GM19193 (cell line): Measurements from ENCODE around the gene TCHHL1.

Source experiments
- POLR2A ChIP-seq: IDR thresholded peaks from 4 replicates; pipeline ENCODE4 v1.6.1; 2011; ENCODE audit not compliant: insufficient read depth, insufficient read length; ENCODE audit errors: extremely low read depth

The TCHHL1 gene

DNA sequence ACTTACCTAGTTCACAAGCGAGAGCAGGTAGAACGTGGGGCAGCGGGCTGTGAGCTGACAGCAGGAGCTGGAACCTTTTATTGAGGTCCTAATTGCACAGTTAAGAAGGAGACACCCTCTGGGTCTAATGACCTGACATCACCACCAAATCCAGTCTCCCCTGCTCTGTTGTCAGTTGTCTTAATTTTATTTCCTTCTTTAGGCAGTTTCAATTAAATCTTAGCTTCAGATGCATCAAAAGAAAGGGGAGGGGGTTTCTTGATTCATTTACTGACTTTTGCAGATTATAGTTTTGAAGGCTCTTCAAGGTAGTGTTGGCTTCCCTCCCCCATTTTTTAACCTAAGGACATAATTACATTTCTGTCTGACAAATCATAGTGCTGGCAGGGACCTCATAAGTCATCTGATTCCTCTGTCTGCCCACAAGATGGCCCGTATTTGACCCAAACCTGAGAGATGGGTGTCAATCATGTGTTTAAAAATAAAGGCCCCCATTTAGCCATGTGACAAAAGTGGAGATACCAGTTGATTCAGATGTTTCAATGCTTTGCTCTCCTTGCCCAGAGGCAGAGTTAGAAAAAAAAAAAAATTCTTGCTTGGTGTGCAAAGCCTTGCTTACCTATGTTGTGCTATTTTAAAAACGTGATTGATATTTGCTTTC, at the start of gene TCHHL1:
Gene TCHHL1 (minus strand): TSS at position 51 of the 661 bp plus-strand sequence. CDS start 921 bp downstream, outside the sequence.
- no peak for TF ChIP-seq POLR2A

DNA sequence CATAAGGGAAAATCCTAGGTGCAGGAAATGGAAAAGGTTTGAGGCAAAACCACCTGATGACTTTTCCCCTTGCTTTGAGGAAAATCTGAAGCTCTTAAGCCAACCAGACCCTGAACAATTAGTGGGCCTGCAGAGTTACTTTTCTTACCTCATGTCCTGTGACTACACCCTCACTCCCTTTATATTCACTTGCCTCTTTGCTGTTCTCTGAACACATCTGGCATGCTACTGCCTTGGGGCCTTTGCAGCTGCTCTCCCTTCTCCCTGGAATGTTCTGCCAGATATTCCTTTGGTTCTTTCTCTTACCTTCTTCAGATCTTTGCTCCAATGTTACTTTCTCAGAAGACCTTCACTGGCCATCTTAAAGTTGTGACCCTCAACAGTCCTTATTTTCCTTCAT, 48.4 kb upstream of the TCHHL1 start:
- TF ChIP-seq POLR2A = no peak

DNA sequence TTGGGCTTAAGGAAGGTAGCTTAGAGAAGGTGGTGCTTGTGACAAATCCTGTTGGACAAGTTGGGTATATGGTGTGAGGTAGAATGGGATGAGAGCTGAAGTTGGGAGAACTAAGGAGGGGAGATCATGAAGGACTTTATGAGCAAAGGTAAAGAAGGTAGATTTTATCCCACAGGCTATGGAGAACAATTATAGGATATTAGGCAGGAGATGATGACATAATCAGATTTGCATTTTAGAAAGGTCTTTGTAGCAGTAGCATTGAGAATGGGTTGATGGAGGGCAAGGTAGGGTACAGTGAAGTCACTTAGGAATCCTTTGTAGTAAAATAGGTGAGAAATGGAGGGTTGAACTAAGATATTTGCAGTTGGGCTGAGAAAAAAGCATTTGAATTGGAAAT, 41.3 kb upstream of the TCHHL1 start:
- no peak for TF ChIP-seq POLR2A

DNA sequence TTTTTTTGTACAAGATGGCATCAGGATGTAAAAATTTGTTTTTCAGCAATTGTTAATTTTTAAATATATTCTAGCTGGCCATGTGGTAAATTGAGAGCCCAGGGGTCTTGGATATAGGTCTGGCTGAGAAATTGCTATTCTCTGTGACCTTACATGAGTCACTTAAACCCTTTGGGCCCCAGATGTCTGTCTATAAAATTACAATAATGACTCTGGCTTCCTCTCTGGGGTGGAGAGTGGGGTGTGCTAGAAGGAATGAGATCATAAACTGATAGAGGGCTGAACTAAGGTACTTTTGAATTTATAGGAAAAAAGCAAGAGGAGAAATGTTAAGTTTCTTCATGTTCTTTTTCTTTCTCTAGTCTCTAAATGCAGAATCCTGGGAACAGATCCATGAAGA, 38.8 kb upstream of the TCHHL1 start:
- TF ChIP-seq POLR2A = no peak

DNA sequence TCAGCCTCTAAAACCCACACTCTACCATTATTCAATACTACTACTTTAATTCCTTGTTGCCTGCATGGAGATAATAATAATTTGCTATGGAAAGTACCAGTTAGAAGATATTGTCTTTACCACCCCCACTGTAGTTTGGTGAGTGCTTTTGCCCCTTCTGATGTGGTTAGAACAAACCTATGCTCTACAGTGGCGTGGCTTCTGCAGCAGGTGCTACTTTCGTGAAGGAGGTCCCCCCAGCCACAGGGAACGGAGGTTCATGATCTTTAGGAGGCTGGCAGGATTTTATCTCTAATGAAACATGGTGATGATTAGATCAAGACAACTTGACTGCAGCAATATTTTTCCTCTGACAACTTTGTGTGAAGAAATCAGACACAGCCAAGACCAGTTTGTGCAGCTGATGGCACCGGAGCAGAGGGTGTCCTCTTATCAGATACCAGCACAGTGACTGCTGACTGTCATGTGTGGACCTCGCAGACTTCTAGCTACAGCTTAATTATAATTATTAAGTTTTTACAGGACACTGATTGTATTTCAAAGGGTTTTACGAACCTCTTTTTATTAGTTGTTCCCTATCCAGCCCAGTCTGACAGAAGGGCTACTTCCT, 37.1 kb upstream of the TCHHL1 start:
- no peak for TF ChIP-seq POLR2A

DNA sequence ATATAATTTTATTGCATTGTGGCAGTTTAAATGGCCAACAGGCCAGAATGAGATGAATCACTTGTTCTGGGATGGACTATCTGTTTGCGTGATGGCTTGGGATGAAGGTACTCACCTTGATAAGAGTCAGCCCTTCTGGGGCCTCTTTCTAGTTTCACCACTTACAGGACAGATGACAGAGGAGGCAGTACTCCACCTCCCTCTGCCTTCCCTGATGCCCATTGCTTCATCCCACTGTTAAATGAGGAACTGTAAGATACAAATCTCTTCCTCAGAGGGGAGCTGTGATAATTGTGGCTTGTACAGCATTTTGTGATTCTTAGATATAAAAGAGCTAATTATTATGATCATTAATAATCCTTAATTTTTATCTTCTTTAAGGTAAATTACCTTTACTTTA, 30.1 kb upstream of the TCHHL1 start:
- no peak for TF ChIP-seq POLR2A

DNA sequence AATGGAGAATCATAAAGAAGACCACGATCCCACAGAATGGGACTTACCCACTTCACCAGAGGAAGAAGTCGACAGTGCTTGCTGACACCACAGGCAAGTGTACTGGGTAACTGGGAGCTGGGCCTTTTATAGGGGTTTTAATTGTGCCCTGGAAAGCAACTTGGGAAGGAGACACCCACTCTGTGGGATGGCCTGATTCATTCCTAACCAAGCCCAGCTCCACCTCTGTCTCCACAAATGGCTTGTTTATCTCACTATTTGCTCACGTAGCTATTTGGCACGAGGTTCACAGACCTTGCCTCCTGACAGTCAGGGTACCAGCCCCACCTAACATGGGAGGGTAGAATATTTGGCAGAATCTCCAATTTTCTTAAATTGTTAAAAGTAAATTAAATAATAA, 26.5 kb upstream of the TCHHL1 start, which contains the start of gene TCHH:
Gene TCHH (minus strand): TSS at position 101 of the 400 bp plus-strand sequence. CDS start 1,364 bp downstream, outside the sequence.
- TF ChIP-seq POLR2A = no peak

DNA sequence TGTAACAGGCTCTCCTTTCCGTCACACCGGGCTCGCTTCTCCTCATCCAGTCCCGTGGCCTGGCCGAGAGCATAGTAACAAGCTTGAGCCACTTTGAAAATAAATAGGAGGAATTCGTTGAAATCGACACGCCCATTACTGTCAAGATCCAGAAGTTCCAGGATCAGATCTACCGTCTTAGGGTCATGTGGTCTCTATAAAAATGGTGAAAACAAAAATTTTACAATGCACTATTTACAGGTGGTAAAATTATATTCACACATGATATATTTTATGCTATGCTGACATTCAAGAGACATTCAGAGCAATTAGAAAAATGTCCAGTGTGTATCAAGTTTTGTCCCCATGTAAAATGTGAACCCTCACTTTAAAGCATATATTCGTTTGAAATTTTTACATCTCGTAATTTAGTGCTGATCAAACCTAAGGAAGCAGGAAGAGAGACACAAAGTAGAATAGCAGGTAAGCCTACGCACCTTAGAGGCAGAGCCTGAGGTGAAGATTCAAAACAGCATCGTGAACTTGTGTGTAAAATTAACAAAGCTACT, 24.1 kb upstream of the TCHHL1 start:
- TF ChIP-seq POLR2A = no peak

DNA sequence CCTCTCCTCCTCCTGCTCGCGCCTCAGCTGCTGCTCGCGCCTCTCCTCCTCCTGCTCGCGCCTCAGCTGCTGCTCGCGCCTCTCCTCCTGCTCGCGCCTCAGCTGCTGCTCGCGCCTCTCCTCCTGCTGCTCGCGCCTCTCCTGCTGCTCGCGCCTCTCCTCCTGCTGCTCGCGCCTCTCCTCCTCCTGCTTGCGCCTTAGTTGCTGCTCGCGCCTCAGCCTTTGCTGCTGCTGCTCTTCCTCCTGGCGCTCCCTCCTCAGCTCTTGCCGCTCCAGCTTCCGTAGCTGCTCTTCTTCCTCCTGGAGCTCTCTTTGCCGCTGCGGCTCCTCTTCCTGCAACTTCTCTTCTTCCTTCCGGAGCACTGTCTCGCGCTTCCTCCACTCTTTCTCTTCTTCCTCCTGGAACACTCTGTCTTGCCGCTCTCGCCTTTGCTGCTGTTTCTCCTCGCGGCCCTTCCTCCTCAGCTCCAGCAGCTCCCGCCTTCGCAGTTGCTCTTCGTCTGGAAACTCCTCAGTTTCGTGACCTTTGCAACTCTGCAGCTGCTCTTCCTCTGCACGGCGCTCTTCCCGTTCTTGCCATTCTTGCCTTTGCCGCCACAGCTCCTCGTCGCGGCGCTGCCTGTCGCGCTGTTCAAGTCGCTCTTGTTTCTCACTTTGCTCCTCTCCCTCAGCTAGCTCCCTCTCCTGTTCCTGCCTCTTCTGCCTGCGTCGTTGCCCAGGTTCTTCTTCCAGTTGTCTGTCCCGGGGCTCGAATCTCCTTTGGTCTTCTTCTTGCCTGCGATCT, 23.4 kb upstream of the TCHHL1 start:
- no peak for TF ChIP-seq POLR2A

DNA sequence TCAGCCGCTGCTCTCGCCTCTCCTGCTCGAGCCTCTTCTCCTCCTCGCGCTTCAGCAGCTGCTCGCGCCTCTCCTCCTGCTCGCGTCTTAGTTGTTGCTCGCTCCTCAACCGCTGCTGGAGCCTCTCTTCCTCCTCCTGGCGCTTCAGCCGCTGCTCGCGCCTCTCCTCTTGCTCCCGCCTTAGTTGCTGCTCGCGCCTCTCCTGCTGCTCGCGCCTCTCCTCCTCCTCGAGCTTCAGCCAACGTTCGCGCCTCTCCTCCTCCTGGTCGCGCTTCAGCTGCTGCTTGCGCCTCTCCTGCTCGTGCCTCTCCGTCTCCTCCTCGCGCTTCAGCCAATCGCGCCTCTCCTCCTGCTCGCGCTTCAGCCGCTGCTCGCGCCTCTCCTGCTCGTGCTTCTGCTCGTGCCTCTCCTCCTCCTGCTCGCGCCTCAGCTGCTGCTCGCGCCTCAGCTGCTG, 22.7 kb upstream of the TCHHL1 start:
- no peak for TF ChIP-seq POLR2A

DNA sequence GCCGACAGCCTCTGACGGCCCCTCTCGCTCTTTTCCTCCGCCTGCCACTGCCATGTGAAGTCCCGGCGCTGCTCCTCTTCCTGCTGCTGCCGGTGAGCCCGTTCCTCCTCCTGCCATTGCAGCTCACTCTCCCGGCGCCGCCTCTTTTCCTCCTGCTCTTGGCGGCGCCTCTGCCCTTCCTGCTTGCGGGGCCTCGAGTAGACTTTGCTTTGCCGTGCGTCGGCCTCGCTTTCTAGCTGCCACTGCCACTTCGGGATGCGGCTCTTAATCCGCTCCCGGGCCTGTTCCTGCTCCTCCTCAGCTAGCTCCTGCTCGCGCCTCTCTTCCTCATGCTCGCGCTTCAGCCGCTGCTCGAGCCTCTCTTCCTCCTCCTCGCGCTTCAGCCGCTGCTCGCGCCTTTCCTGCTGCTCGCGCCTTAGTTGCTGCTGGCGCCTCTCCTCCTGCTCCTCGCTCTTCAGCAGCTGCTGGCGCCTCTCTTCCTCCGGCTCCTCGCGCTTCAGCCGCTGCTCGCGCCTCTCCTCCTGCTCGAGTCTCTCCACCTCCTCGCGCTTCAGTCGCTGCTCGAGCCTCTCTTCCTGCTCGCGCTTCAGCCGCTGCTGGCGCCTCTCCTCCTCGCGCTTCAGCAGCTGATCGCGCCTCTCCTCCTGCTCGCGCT, 22.1 kb upstream of the TCHHL1 start:
- TF ChIP-seq POLR2A = no peak

DNA sequence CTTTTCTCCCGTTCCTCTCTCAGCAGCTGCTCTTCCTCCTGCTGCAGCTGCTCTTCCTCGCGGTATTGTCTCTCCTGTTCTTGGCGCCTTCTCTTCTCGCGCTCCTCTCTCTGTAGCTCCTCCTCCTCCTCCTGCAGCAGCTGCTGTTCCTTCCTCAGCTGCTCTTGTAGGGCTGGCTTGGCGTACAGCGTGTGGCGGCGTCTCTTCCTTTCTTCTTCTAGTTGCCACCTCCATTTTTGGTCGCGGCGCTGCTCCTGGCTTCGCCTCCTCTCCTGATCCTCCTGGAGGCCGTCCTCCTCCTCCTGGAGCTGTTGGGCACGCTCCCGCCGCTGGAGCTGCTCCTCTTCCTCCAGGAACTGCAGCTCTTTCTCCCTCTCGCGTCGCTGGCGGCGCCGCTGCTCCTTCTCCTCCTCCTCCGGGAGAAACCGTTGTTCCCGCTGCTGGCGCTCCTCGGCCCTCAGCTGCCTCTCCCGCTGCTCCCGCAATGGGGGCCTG, 21.5 kb upstream of the TCHHL1 start:
- no peak for TF ChIP-seq POLR2A

DNA sequence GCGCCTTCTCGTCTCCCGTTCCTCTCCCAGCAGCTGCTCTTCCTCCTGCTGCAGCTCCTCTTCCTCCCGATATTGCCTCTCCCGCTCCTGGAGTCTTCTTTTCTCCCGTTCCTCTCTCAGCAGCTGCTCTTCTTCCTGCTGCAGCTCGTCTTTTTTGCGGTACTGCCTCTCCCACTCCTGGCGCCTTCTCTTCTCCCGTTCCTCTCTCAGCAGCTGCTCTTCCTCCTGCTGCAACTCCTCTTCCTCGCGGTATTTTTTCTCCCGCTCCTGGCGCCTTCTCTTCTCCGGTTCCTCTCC, 21.1 kb upstream of the TCHHL1 start:
- TF ChIP-seq POLR2A = no peak

DNA sequence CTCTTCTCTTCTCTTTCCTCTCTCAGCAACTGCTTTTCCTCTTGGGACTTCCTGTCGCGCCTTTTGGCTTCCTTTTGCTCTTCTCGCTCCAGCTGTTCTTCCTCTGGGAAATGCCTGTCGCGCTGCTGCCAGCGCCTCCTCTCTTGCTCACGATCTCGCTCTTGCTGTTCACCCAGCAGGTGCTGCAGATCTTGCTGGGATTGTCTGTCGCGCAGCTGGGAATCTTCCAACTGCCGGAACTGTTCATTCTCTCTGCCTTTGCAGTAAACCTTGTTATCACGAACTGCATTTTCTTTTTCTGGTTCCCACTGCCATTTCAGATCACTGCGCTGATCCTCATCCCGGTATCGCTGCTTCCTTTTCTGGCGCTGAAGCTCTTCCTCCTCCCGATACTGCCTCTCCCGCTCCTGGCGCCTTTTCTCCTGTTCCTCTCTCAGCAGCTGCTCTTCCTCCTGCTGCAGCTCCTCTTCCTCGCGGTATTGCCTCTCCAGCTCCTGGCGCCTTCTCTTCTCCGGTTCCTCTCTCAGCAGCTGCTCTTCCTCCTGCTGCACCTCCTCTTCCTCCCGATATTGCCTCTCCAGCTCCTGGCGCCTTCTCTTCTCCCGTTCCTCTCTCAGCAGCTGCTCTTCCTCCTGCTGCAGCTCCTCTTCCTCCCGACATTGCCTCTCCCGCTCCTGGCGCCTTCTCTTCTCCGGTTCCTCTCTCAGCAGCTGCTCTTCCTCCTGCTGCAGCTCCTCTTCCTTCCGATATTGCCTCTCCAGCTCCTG, 20.6 kb upstream of the TCHHL1 start:
- TF ChIP-seq POLR2A = no peak
